GM19025 (cell line): ENCODE measurements around the gene KCTD2.
"Not testable (repeated sequence)": the region's sequence is repeated elsewhere in the genome, so short reads cannot be mapped to it uniquely, and the experiment has no call there.

Experiments
- ATAC-seq: cut with Tn5 transposase; IDR thresholded peaks from one replicate; pipeline ENCODE4 v1.9.1; 2021; ENCODE audit warnings: mild to moderate bottlenecking, low read depth, moderate library complexity; ENCODE audit not compliant: unreplicated experiment

Gene KCTD2

GRCh38 chr17:75048249-75048878 lies 1.3 kb downstream of the KCTD2 start:
- no peak for ATAC-seq

- ATAC-seq = no peak
Observed at GRCh38 chr17:75049057-75049456, 2.0 kb downstream of the KCTD2 start.

- no peak for ATAC-seq
Observed at GRCh38 chr17:75049706-75050105, 2.7 kb downstream of the KCTD2 start.

GRCh38 chr17:75051941-75052340 lies 4.9 kb downstream of the KCTD2 start:
- no peak for ATAC-seq

GRCh38 chr17:75059369-75060345 lies 12.6 kb downstream of the KCTD2 start:
- no peak for ATAC-seq

GRCh38 chr17:75060434-75061054 lies 13.5 kb downstream of the KCTD2 start:
- no peak for ATAC-seq

- ATAC-seq = no peak
Observed at GRCh38 chr17:75061055-75061438, 14.0 kb downstream of the KCTD2 start.

GRCh38 chr17:75061618-75062017 lies 14.6 kb downstream of the KCTD2 start:
- ATAC-seq = no peak

- no peak for ATAC-seq
Observed at GRCh38 chr17:75063201-75063600, 16.2 kb downstream of the KCTD2 start.

- no peak for ATAC-seq
Observed at GRCh38 chr17:75063626-75064025, 16.6 kb downstream of the KCTD2 start.

- ATAC-seq = no peak
Observed at GRCh38 chr17:75064040-75064439, 17.0 kb downstream of the KCTD2 start.

- ATAC-seq = no peak
Observed at GRCh38 chr17:75064460-75064859, 17.4 kb downstream of the KCTD2 start.

GRCh38 chr17:75064867-75065561 lies 18.0 kb downstream of the KCTD2 start:
- ATAC-seq = no peak

- no peak for ATAC-seq
Observed at GRCh38 chr17:75065562-75066151, 18.6 kb downstream of the KCTD2 start.

GRCh38 chr17:75067856-75068255 lies 20.8 kb downstream of the KCTD2 start:
- no peak for ATAC-seq

GRCh38 chr17:75068750-75069149 lies 21.7 kb downstream of the KCTD2 start:
- no peak for ATAC-seq

GRCh38 chr17:75069783-75070182 lies 22.8 kb downstream of the KCTD2 start:
- no peak for ATAC-seq

GRCh38 chr17:75071478-75072271 lies 24.6 kb downstream of the KCTD2 start:
- not testable (repeated sequence) for ATAC-seq

- not testable (repeated sequence) for ATAC-seq
Observed at GRCh38 chr17:75072909-75073308, 25.9 kb downstream of the KCTD2 start.
